Measurements from ENCODE around the gene COL19A1. TPM values are rescaled to one million over a fixed set of nuclear protein-coding genes. Genes with fewer than 3 reads are reported as not detected.

The COL19A1 gene
- total and polyA plus RNA-seq, 2 experiments from 2014 or later: not detected

GRCh38 chr6:70208235-70208790 is 342.0 kb downstream of the COL19A1 start:
- Histone ChIP-seq H3K9me2 (ENCODE audit: insufficient read depth) (no peaks in the 10 kb centered on the region), H3K4me1 (ENCODE audit: insufficient read depth) (no peaks in the 10 kb centered on the region), H3K27ac (ENCODE audit: low read depth) (no peak overlapping the region), H3K4me2 (no peak overlapping the region), H3K36me3 (ENCODE audit: insufficient read depth) (no peaks in the 10 kb centered on the region), H4K20me1 (replicated peaks; ENCODE audit: insufficient read depth) (no peaks in the 10 kb centered on the region), H3K79me2 (replicated peaks; ENCODE audit: insufficient read depth) (no peaks in the 10 kb centered on the region), H3K27me3 (ENCODE audit: insufficient read depth) (no peaks in the 10 kb centered on the region), H3F3A (replicated peaks; ENCODE audit: low read depth) (no peaks in the 10 kb centered on the region), H2AFZ (peak overlapping the region; percentile 57; the same call in 1 of the 2 replicates), H3K4me3 (no peak overlapping the region)
- Mint-ChIP-seq H3K4me1 (no peaks in the 10 kb centered on the region; the same call in 2 of the 3 replicates), H3K9me3 (no peaks in the 10 kb centered on the region), H3K27ac (no peak overlapping the region), H3K4me3 (no peak overlapping the region), H3K36me3 (ENCODE audit: low read depth) (no peaks in the 10 kb centered on the region), H3K27me3 (ENCODE audit: insufficient read depth, low read depth, poor library complexity) (no peaks in the 10 kb centered on the region)
- TF ChIP-seq ZNF462 (CRISPR knock-in tag; IDR thresholded peaks at IDR 0.05) (no peak), POLR2AphosphoS5 (IDR thresholded peaks at IDR 0.05; ENCODE audit: low read depth) (no peak), EZH2 (IDR thresholded peaks at IDR 0.05; ENCODE audit: low read depth, unreplicated experiment) (no peak), EZH2phosphoT487 (IDR thresholded peaks at IDR 0.05; ENCODE audit: unreplicated experiment) (no peak), STAT1 (IDR thresholded peaks at IDR 0.05; ENCODE audit: unreplicated experiment) (no peak), CREB1 (CRISPR knock-in tag; IDR thresholded peaks at IDR 0.05; ENCODE audit: low read depth) (no peak), REST (IDR thresholded peaks at IDR 0.05; ENCODE audit: unreplicated experiment) (no peak), ZNF331 (CRISPR knock-in tag; IDR thresholded peaks at IDR 0.05; ENCODE audit: low read depth) (no peak), ETS1 (IDR thresholded peaks at IDR 0.05) (no peak), ZNF114 (CRISPR knock-in tag; IDR thresholded peaks at IDR 0.05) (no peak), NANOG (IDR thresholded peaks at IDR 0.05; ENCODE audit: borderline replicate concordance) (no peak), CTCF (conservative IDR thresholded peaks at IDR 0.05; ENCODE audit: low read depth in 2 of 2) (no peak), JUNB (IDR thresholded peaks at IDR 0.05; ENCODE audit: unreplicated experiment) (no peak)
- ATAC-seq: no peak
- DNase-seq (ENCODE audit: low spot score): no peak

Data from GM23338 (cell line).